Measurements from ENCODE around the gene TRAF1.

Gene TRAF1

GRCh38 chr9:120926397-120926928 lies at the start of gene TRAF1:
TRAF1 (minus strand) TSS chr9:120926796; CDS start chr9:120926075, 721 bp downstream.
- Histone ChIP-seq H4K20me1 (ENCODE audit: insufficient read depth, low read length) (no peaks in the 10 kb centered on the region), H3K36me3 (ENCODE audit: insufficient read depth, low read length) (no peaks in the 10 kb centered on the region; the same call in 1 of the 2 replicates), H3K9me2 (ENCODE audit: low read depth, low read length) (no peaks in the 10 kb centered on the region), H3K4me3 (ENCODE audit: low read depth, low read length, poor library complexity, severe bottlenecking) (peak within 1 kb of the TSS; percentile 62), H3K4me2 (ENCODE audit: low read length) (peak within 1 kb of the TSS; percentile 86), H3K79me2 (ENCODE audit: insufficient read depth, low read length) (no peaks in the 10 kb centered on the region), H3K4me1 (ENCODE audit: insufficient read depth, low read length, severe bottlenecking) (peaks cover 59% of the 10 kb centered on the region), H3K9ac (ENCODE audit: low read length) (peak within 1 kb of the TSS; percentile 78), H3K27me3 (ENCODE audit: insufficient read depth, low read length) (no peaks in the 10 kb centered on the region), H2AFZ (ENCODE audit: low read length) (no peak within 1 kb of the TSS), H3F3A (ENCODE audit: insufficient read depth, low read length) (peaks cover 5% of the 10 kb centered on the region; the same call in 1 of the 2 replicates), H3K9me3 (ENCODE audit: low read length) (no peaks in the 10 kb centered on the region), H3K27ac (ENCODE audit: low read depth, low read length, poor library complexity, severe bottlenecking) (peak within 1 kb of the TSS; percentile 76)
- no peak for TF ChIP-seq CTCF (IDR thresholded peaks at IDR 0.05; ENCODE audit: low read length)
- TF ChIP-seq EZH2 (IDR thresholded peaks at IDR 0.05; ENCODE audit: borderline replicate concordance, low read length) = no peak

- H3K27ac ChIP-seq (ENCODE audit: low read depth, low read length, poor library complexity, severe bottlenecking) = no peak overlapping the region
- TF ChIP-seq EZH2 (IDR thresholded peaks at IDR 0.05; ENCODE audit: borderline replicate concordance, low read length) (no peak), CTCF (IDR thresholded peaks at IDR 0.05; ENCODE audit: low read length) (no peak)
- peaks cover 15% of the 10 kb centered on the region for H3K4me1 ChIP-seq (ENCODE audit: insufficient read depth, low read length, severe bottlenecking)
- H3K4me2 ChIP-seq (ENCODE audit: low read length) = no peak overlapping the region
- H3K9me3 ChIP-seq (ENCODE audit: low read length) = no peaks in the 10 kb centered on the region
- no peak overlapping the region for H3K9ac ChIP-seq (ENCODE audit: low read length)
- no peak overlapping the region for H3K4me3 ChIP-seq (ENCODE audit: low read depth, low read length, poor library complexity, severe bottlenecking)
- no peaks in the 10 kb centered on the region for H3K27me3 ChIP-seq (ENCODE audit: insufficient read depth, low read length)
- no peaks in the 10 kb centered on the region for H3K36me3 ChIP-seq (ENCODE audit: insufficient read depth, low read length)
- H2AFZ ChIP-seq (ENCODE audit: low read length) = no peak overlapping the region
- no peaks in the 10 kb centered on the region for H3F3A ChIP-seq (ENCODE audit: insufficient read depth, low read length)
- no peaks in the 10 kb centered on the region for H4K20me1 ChIP-seq (ENCODE audit: insufficient read depth, low read length)
- H3K9me2 ChIP-seq (ENCODE audit: low read depth, low read length) = no peaks in the 10 kb centered on the region
- H3K79me2 ChIP-seq (ENCODE audit: insufficient read depth, low read length) = no peaks in the 10 kb centered on the region
Measured at GRCh38 chr9:120974921-120975320, 48.3 kb upstream of the TRAF1 start.

- H2AFZ ChIP-seq (ENCODE audit: low read length) = no peak overlapping the region
Measured at GRCh38 chr9:120974181-120974580, 47.6 kb upstream of the TRAF1 start.

More at GRCh38 chr9:120974181-120974580, 47.6 kb upstream of the TRAF1 start:
- no peak for TF ChIP-seq CTCF (IDR thresholded peaks at IDR 0.05; ENCODE audit: low read length)
- no peak for TF ChIP-seq EZH2 (IDR thresholded peaks at IDR 0.05; ENCODE audit: borderline replicate concordance, low read length)
- no peaks in the 10 kb centered on the region for H3K9me3 ChIP-seq (ENCODE audit: low read length)
- H3K79me2 ChIP-seq (ENCODE audit: insufficient read depth, low read length) = no peaks in the 10 kb centered on the region
- H3K36me3 ChIP-seq (ENCODE audit: insufficient read depth, low read length) = no peaks in the 10 kb centered on the region
- H3K4me3 ChIP-seq (ENCODE audit: low read depth, low read length, poor library complexity, severe bottlenecking) = no peak overlapping the region
- no peaks in the 10 kb centered on the region for H4K20me1 ChIP-seq (ENCODE audit: insufficient read depth, low read length)
- no peak overlapping the region for H3K9ac ChIP-seq (ENCODE audit: low read length)
- no peaks in the 10 kb centered on the region for H3K27me3 ChIP-seq (ENCODE audit: insufficient read depth, low read length)
- no peaks in the 10 kb centered on the region for H3K9me2 ChIP-seq (ENCODE audit: low read depth, low read length)
- no peaks in the 10 kb centered on the region for H3F3A ChIP-seq (ENCODE audit: insufficient read depth, low read length)
- peaks cover 15% of the 10 kb centered on the region for H3K4me1 ChIP-seq (ENCODE audit: insufficient read depth, low read length, severe bottlenecking)
- no peak overlapping the region for H3K4me2 ChIP-seq (ENCODE audit: low read length)
- no peak overlapping the region for H3K27ac ChIP-seq (ENCODE audit: low read depth, low read length, poor library complexity, severe bottlenecking)

Measured in OCI-LY1 (cell line).